ENCODE results near the gene SLC4A8.

GRCh38 chr12:51386351-51386750 lies 38.3 kb upstream of the SLC4A8 start:
- no peak for TF ChIP-seq ZNF766 (CRISPR knock-in tag; conservative IDR thresholded peaks at IDR 0.05)
- TF ChIP-seq ZNF668 (CRISPR knock-in tag; IDR thresholded peaks at IDR 0.05), result no peak
- TF ChIP-seq PHF8 (IDR thresholded peaks at IDR 0.05; ENCODE audit: borderline replicate concordance, low read length), result no peak
- TF ChIP-seq, protein P1, sequence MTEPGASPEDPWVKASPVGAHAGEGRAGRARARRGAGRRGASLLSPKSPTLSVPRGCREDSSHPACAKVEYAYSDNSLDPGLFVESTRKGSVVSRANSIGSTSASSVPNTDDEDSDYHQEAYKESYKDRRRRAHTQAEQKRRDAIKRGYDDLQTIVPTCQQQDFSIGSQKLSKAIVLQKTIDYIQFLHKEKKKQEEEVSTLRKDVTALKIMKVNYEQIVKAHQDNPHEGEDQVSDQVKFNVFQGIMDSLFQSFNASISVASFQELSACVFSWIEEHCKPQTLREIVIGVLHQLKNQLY (CRISPR knock-in tag; conservative IDR thresholded peaks at IDR 0.05), result no peak
- no peak for TF ChIP-seq TBL1XR1 (IDR thresholded peaks at IDR 0.05; ENCODE audit: low read length in 2 of 2)
- no peak for TF ChIP-seq SIRT6 (IDR thresholded peaks at IDR 0.05; ENCODE audit: low read depth, low read length)

Data from K562 (cell line).